Panc1 (cell line): ENCODE results near the gene PTPN1. TPM values are rescaled to one million over a fixed set of nuclear protein-coding genes. Genes with fewer than 3 reads are reported as not detected.

Experiments used
- ATAC-seq: fragments of 200-7000 bp; cut with Tn5 transposase; 2 replicates; pipeline ENCODE4 v1.9.1; 2020; ENCODE audit warnings: mild to moderate bottlenecking, moderate library complexity
- BruUV-seq: library from RNA; stranded (reverse); fragments of 400-500 nt; replicated peaks from 2 replicates; lab custom pipeline; 2021; lab: Mats Ljungman, UMichigan
- CTCF ChIA-PET: fragments of 300-600 bp; sonication (Branson Sonifier 250); formaldehyde crosslinking; loops from one replicate; lab custom pipeline; 2022; ENCODE audit warnings: antibody characterized with exemption; lab: Charles Lee
- POLR2A ChIA-PET: fragments of 300-600 bp; sonication (Branson Sonifier 250); formaldehyde crosslinking; loops from one replicate; lab custom pipeline; 2022; ENCODE audit warnings: antibody characterized with exemption; lab: Charles Lee
- DNase-seq: peaks from one replicate; pipeline ENCODE4 v3.0.0-alpha.2; 2010; ENCODE audit warnings: low read depth, low spot score
- H3K27ac ChIP-seq: 2 replicates; pipeline ENCODE4 v1.5.1; 2011; ENCODE audit warnings: mild to moderate bottlenecking, low read length, inconsistent platforms
- H3K27me3 ChIP-seq: fragments of 200-500 bp; sonication (Bioruptor generic); 2 replicates; pipeline ENCODE4 v1.6.0; 2014; ENCODE audit warnings: low read length, inconsistent platforms; ENCODE audit not compliant: control insufficient read depth, insufficient read depth
- H3K36me3 ChIP-seq: fragments of 200-500 bp; sonication (Bioruptor generic); 2 replicates; pipeline ENCODE4 v1.5.1; 2014; ENCODE audit warnings: inconsistent platforms, mild to moderate bottlenecking, low read length, moderate library complexity; ENCODE audit not compliant: control insufficient read depth, insufficient read depth
- H3K4me1 ChIP-seq: 2 replicates; pipeline ENCODE4 v1.5.1; 2011; ENCODE audit warnings: inconsistent platforms, mild to moderate bottlenecking, low read length, moderate library complexity; ENCODE audit not compliant: control insufficient read depth, insufficient read depth
- H3K4me3 ChIP-seq, 2 experiments: 2 replicates each; pipeline ENCODE4 v1.5.1; 2011 to 2012; ENCODE audit warnings: low read depth in 2 of 2, low read length in 2 of 2, mild to moderate bottlenecking in 2 of 2, inconsistent platforms in 1 of 2, moderate library complexity in 1 of 2
- H3K9me3 ChIP-seq: fragments of 200-500 bp; sonication (Bioruptor generic); 2 replicates; pipeline ENCODE4 v1.5.1; 2014; ENCODE audit warnings: low read depth, mild to moderate bottlenecking, inconsistent platforms, low read length, moderate library complexity; ENCODE audit not compliant: control insufficient read depth, insufficient read depth
- CTCF ChIP-seq: fragments of 450-650 bp; IDR thresholded peaks from 2 replicates; pipeline ENCODE4 v1.5.1; 2017; ENCODE audit warnings: mild to moderate bottlenecking
- POLR2AphosphoS5 ChIP-seq: IDR thresholded peaks from 2 replicates; pipeline ENCODE4 v1.6.1; 2012; ENCODE audit warnings: mild to moderate bottlenecking, low read depth, low read length, moderate library complexity
- REST ChIP-seq, 2 experiments: IDR thresholded peaks; 2 replicates each; pipeline ENCODE4 v1.6.1; 2011 to 2012; ENCODE audit warnings: low read depth in 2 of 2, control low read depth in 1 of 2, low read length in 1 of 2, mild to moderate bottlenecking in 1 of 2, moderate library complexity in 1 of 2; ENCODE audit not compliant: insufficient read depth in 1 of 2
- SIN3A ChIP-seq: IDR thresholded peaks from 2 replicates; pipeline ENCODE4 v1.6.1; 2012; ENCODE audit warnings: low read depth, mild to moderate bottlenecking, low read length, moderate library complexity, borderline replicate concordance; ENCODE audit not compliant: insufficient read depth
- TCF7L2 ChIP-seq: IDR thresholded peaks from 2 replicates; pipeline ENCODE4 v1.6.1; 2011; ENCODE audit warnings: mild to moderate bottlenecking, low read depth, low read length, inconsistent platforms
- in situ Hi-C: cut with HindIII; loops from 2 replicates; pipeline ENCODE4 v1.10.0; 2016; ENCODE audit warnings: low sequenced_read_pairs, low pct_unique_long_range_greater_than_20kb
- intact Hi-C: fragments of 100-400 bp; cut with micrococcal nuclease; formaldehyde crosslinking; loops from one replicate; pipeline ENCODE4 v1.10.0; 2022; ENCODE audit not compliant: unreplicated experiment
- total RNA-seq: library from RNA; stranded (reverse); gene quantifications from one replicate; pipeline ENCODE4 v1.2.1, GENCODE V29; 2021; ENCODE audit not compliant: unreplicated experiment

Gene PTPN1
- total RNA-seq, 1 experiment from 2014 or later, result 42.2 TPM

- H3K9me3 ChIP-seq, result no peaks in the 10 kb centered on the region
- no TSS peak for BruUV-seq
- peaks cover 96% of the 10 kb centered on the region for H3K4me1 ChIP-seq
- in situ Hi-C loops (no loop called here), intact Hi-C loops (no loop called here)
- no peak for TF ChIP-seq POLR2AphosphoS5
- TF ChIP-seq SIN3A, result no peak
- TF ChIP-seq CTCF, result no peak
- TF ChIP-seq TCF7L2, result no peak
- no peak for TF ChIP-seq REST (IDR thresholded peaks at IDR 0.05; ENCODE audit: insufficient read depth in 1 of 2, low read depth in 2 of 2, low read length in 1 of 2)
- H3K27ac ChIP-seq, result peak overlapping the region; percentile 95
- no peaks in the 10 kb centered on the region for H3K36me3 ChIP-seq
- CTCF ChIA-PET, result no interaction called here
- no peak overlapping the region for H3K4me3 ChIP-seq
- ATAC-seq, result no peak
- H3K27me3 ChIP-seq, result no peaks in the 10 kb centered on the region
- POLR2A ChIA-PET, result no interaction called here
- no peak for DNase-seq
Measured at GRCh38 chr20:50632701-50633100, 122.5 kb downstream of the PTPN1 start.

- in situ Hi-C loops (no loop called here), intact Hi-C loops (no loop called here)
- Histone ChIP-seq H3K9me3 (no peaks in the 10 kb centered on the region), H3K4me1 (peaks cover 97% of the 10 kb centered on the region), H3K4me3 (no peak overlapping the region), H3K36me3 (no peaks in the 10 kb centered on the region), H3K27me3 (no peaks in the 10 kb centered on the region), H3K27ac (peak overlapping the region; percentile 95)
- TF ChIP-seq POLR2AphosphoS5, result 0 out of 2 replicates have a peak, but pooled peaks have one; percentile 52
- no peak for TF ChIP-seq TCF7L2
- no peak for TF ChIP-seq REST (IDR thresholded peaks at IDR 0.05; ENCODE audit: insufficient read depth in 1 of 2, low read depth in 2 of 2, low read length in 1 of 2)
- no peak for TF ChIP-seq SIN3A
- TF ChIP-seq CTCF, result no peak
- no TSS peak for BruUV-seq
- CTCF ChIA-PET, result interaction anchor here (0.5 to 0.7 kb wide), 2 partner anchors 112 to 129 kb away, joined by 3 to 12 read pairs; no protein-coding TSS in a partner anchor
- POLR2A ChIA-PET, result interaction anchor here (0.7 kb wide), 1 partner anchor 27 kb away, joined by 3 read pairs; no protein-coding TSS in a partner anchor
- ATAC-seq (no peak), DNase-seq (no peak)
Measured at GRCh38 chr20:50633361-50633760, 123.2 kb downstream of the PTPN1 start.
